Measurements from ENCODE around the gene BBS7.

The BBS7 gene

GRCh38 chr4:121869841-121870822 lies at the start of gene BBS7:
TSS of gene BBS7 (minus strand) at chr4:121870474. CDS start at chr4:121870313, 161 bp downstream.
- H3K27ac ChIP-seq = peak within 1 kb of the TSS; percentile 72
- TF ChIP-seq ZFX (IDR thresholded peaks at IDR 0.05) (no peak), CTCF (conservative IDR thresholded peaks at IDR 0.05) (no peak)

GRCh38 chr4:121913667-121914066 lies 43.4 kb upstream of the BBS7 start:
- no peak overlapping the region for H3K27ac ChIP-seq
- TF ChIP-seq CTCF (conservative IDR thresholded peaks at IDR 0.05) (no peak), ZFX (IDR thresholded peaks at IDR 0.05) (no peak)

GRCh38 chr4:121908346-121908745 lies 38.1 kb upstream of the BBS7 start:
- no peak overlapping the region for H3K27ac ChIP-seq
- no peak for TF ChIP-seq ZFX (IDR thresholded peaks at IDR 0.05)
- TF ChIP-seq CTCF (conservative IDR thresholded peaks at IDR 0.05) = no peak

- peak; percentile 85 for TF ChIP-seq CTCF (conservative IDR thresholded peaks at IDR 0.05)
- TF ChIP-seq ZFX (IDR thresholded peaks at IDR 0.05) = no peak
- no peak overlapping the region for H3K27ac ChIP-seq
These were observed 30.1 kb upstream of the BBS7 start for GRCh38 chr4:121900132-121900983.

- TF ChIP-seq ZFX (IDR thresholded peaks at IDR 0.05) (no peak), CTCF (conservative IDR thresholded peaks at IDR 0.05) (no peak)
- no peak overlapping the region for H3K27ac ChIP-seq
These were observed 27.9 kb upstream of the BBS7 start for GRCh38 chr4:121898150-121898549.

GRCh38 chr4:121888134-121888533 lies 17.9 kb upstream of the BBS7 start:
- H3K27ac ChIP-seq = no peak overlapping the region
- TF ChIP-seq CTCF (conservative IDR thresholded peaks at IDR 0.05) (no peak), ZFX (IDR thresholded peaks at IDR 0.05) (no peak)
